GM15510 (cell line): ENCODE data around the gene ACKR1.

Experiments used
- POLR2A ChIP-seq: IDR thresholded peaks from 3 replicates; pipeline ENCODE4 v1.6.1; 2011; ENCODE audit warnings: borderline replicate concordance; ENCODE audit not compliant: insufficient read length; ENCODE audit errors: extremely low read depth

Gene ACKR1

GRCh38 chr1:159177272-159177907 lies 27.3 kb upstream of the ACKR1 start:
- no peak for TF ChIP-seq POLR2A

DNA sequence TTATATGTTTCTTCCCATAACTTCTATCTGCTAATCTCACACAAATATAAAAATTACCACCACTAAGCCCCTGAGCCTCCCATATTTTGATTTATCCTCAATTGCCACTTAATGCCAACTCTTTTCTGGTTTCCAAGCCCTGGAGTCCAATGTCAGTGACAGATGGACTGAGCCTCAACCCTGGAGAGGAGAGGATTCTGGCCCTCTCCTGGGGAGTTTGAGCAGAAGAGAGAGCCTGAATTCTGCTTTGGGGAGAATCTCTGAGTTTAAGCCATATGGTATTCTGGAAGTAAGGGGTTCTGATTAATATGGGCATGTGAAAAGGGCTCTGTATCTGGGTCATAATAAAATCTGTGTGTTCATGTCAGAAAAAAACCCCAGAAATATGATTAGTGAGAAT lies 24.8 kb upstream of the ACKR1 start:
- TF ChIP-seq POLR2A: no peak

DNA sequence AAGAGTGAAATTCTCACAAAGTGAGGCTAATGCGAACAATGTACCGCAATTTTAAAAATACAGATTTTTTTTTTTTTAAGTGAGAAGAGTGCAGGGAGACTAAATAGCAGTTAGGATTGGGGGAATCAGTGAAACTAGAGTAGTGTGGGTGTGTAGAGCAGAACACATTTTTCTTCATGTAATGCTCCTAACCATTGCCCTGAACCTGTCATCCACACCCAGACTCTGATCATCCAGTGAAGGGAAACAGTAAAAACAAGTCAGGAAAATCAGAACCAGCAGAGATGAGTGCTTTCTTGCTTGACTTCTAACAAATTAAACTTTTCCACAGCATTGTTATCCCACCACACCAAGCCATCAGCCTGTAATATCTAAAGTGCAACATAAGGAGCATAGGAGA lies 24.2 kb upstream of the ACKR1 start:
- TF ChIP-seq POLR2A: no peak

- no peak for TF ChIP-seq POLR2A
Measured at GRCh38 chr1:159181328-159182024, 23.2 kb upstream of the ACKR1 start.

- TF ChIP-seq POLR2A: no peak
Measured at GRCh38 chr1:159184201-159184600, 20.5 kb upstream of the ACKR1 start.

GRCh38 chr1:159185121-159185520 lies 19.6 kb upstream of the ACKR1 start:
- no peak for TF ChIP-seq POLR2A

- no peak for TF ChIP-seq POLR2A
Measured at GRCh38 chr1:159187033-159187432, 17.6 kb upstream of the ACKR1 start.

DNA sequence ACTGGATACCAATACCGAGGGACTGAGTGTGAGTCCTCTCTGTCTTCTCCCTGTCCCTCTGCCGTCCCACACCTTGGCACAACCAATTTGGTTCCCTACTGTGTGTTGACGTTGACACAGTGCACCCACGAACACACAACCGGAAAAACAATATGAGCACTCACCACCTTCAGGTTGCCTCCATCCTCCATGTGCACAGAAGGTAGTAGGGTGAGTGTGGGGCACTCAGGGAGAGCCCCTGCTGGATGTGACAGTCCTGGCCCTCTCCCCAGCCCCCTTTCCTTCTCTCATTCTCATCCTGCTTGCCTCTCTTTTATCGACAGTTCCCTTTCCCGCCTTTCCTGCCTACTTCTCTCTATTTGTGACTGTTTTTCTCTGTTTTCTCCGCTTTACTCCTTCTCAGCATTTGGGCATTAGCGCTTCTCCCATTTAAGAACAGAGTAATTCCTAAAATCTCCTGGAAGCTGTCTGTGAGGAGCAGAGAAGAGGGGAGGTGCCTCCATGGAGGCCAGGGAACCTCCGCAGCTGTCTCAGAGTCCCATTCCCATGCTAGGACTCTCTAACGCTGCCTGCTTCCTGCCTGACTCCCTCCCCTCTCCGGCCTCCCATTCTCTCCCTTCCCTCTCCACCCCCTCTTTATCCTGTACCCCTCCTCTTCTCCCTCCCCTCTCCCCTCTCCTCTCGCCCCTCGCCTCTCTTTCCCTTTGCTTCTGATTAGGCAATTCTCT lies 16.9 kb upstream of the ACKR1 start:
- TF ChIP-seq POLR2A: no peak

GRCh38 chr1:159188375-159188788 lies 16.3 kb upstream of the ACKR1 start:
- no peak for TF ChIP-seq POLR2A

GRCh38 chr1:159190441-159190840 lies 14.2 kb upstream of the ACKR1 start:
- TF ChIP-seq POLR2A: no peak

DNA sequence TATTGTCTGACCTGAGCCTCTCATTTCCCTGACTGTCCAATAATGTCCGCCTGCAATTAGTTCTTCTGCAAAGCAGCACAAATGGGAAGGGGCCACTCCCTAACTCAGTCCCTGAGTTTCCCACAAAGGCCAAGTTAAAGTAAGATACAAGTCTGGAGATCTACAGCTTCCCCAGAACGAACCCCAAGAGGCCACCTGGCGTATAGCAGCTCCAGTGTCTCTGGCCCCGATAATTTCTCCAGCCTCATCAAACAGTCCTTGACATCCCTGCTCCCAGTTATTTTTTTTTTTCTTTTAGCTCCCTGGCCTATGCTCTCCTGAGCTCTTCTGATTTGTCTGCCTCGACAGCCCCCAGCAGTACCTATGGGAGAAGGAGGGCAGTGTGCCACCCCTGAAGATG lies 8.1 kb upstream of the ACKR1 start:
- TF ChIP-seq POLR2A: no peak

GRCh38 chr1:159197561-159198557 lies 6.8 kb upstream of the ACKR1 start:
- TF ChIP-seq POLR2A: no peak

GRCh38 chr1:159199901-159200300 lies 4.8 kb upstream of the ACKR1 start:
- no peak for TF ChIP-seq POLR2A

- TF ChIP-seq POLR2A: no peak
Measured at GRCh38 chr1:159200769-159201168, 3.9 kb upstream of the ACKR1 start.
